ENCODE measurements around the gene USP16.

Gene USP16

DNA sequence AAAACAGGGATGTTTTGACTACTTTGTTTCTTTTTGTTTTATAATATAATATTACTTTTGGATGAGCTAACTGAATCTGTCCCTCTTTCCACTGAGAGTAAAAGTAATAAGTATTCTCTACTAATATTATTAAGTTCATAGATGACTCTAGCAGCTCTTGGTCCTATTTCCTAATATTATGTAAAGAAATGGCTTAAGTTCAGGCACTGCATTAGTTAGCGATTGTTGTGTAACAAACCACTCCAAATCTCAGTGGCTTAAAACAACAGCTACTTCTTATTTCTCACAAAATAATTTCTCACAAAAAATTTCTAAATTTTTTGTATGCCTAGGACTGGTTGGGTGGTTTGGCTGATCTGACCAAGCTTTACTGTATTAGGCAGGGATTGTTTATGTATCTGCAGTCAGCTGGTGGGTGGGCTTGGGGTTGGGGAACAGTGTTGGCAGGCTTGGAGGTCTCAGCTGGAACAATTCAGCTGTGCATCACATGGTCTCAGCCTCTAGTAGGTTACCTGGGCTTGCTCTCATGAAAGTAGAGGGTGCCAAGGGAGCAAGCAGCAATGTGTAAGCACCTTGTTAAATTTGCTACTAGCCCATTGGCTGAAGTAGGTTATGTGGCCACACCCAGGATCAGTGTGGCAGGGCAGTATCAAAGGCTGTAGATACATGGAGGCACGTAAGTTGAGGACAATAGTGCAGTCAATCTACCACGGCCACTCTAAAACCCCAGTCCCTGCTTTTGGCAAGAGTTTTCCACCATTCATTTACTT, 57.8 kb downstream of the USP16 start:
- H3K4me3 ChIP-seq (ENCODE audit: low read depth, low read length), result no peak overlapping the region

DNA sequence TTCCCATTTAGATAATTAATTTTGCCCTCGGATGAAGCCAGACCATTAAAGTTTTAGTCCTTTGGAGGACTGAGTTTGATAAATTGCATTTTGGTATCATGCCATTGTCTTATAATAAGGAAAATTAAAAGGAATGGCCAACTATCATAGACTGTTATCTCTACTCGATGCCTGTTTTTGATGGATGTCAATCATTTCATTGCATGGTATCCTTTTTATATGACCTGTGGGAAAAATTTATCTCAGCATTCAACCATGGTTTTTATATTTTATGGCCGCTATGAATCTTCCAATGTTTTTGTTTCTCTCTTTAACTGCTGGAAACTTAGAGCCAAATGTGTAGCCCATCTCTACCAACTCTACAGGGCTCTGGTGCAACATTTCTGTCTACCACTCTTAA, 58.8 kb downstream of the USP16 start:
- no peak overlapping the region for H3K4me3 ChIP-seq (ENCODE audit: low read depth, low read length)

DNA sequence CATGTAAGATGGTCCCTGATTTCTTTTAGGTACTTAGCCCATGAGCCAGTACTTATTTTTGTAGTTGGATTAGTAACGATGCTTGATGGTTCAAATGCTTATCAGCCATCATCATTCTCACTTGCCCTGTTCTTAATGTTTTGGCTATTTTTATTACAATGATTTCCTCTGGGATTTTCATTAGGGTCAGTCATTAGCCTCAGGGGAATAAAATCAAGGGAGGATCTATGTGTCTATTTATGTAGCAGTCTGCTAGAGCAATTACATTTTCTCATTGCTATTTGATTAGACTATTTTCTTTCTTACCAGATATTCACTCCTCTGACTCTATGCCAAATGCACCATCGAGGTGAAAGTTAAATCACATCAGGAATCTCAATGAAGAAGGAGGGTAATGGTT, 59.9 kb downstream of the USP16 start:
- H3K4me3 ChIP-seq (ENCODE audit: low read depth, low read length), result no peak overlapping the region

DNA sequence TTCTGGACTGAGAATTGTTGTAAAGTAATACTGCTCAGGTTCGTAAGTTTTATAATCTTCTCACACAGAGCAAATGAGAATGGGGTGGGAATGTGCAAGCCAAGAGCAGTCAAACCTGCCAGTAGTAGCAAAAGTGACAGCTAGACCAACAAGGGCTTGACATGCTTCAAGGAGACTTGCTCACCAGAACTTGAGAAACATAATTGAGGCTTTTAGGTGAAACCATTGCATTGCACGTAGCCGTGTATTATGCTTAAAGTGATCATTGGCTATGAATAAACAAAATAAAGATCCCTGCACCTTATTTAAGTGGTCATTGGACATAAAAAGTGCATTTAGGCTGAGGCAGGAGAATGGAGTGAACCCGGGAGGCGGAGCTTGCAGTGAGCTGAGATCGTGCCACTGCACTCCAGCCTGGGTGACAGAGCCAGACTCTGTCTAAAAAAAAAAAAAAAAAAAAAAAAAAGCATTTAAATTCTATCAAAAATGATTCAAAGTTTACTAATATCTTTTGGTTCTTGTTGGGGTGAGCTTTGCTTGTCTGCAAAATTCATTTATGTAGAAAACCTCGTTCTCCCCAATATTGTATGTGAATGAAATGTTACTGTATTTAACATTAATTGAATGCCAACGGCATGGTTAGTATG, 60.8 kb downstream of the USP16 start:
- H3K4me3 ChIP-seq (ENCODE audit: low read depth, low read length), result no peak overlapping the region

DNA sequence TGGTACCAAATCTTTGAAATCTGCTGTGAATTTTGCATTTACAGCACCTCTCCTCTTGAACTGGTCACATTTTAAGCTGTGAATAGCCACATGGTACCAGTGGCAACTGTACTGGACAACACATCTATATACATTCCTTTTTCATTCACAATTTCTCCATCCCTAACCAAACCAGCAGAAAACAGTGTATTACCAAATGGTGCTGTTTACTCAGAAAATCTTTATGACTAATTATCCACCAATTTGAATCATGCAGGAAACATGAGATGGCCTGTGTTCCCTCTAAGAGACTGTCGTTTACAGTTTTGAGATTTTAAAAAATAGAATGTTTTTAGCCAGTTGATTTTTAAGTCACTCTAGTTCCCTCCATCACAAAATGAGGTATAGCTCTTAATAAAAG, 66.6 kb downstream of the USP16 start:
- H3K4me3 ChIP-seq (ENCODE audit: low read depth, low read length), result no peak overlapping the region

DNA sequence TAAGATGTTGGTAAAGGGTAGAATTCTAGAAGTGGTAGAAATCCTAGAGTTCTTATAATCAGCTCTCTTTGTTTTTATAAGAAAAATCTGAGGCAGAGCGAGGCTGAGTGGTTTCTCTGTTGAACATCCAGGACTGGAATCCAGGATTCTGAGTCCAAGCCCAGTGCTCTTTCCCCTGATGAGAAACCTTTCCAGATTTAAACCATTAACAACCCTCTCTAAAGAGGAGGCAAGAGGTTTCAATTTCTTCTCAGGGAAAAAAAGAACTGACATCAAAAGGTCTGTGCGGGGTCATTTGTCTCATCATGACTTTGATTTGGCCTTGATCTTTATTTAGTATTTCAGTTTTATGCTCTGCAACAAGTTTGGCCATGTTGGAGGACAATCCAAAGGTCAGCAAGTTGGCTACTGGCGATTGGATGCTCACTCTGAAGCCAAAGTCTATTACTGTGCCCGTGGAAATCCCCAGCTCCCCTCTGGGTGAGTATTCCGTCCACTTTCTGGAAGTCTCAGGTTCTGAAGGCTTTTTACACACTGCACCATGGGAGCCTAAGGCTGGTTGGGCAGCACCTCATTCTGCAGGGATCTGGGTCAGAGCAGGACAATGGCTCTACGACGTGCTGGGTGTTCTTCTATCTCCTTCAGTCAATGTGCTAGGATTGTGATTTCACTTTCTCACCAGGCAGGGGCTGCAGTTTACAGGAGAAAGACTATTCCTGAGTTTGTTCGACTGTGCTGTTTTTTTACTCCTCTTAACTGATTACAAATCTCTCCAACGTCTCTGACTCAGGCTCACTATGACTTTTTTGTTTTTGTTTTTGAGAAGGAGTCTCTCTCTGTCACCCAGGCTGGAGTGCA, 67.9 kb downstream of the USP16 start:
- no peak overlapping the region for H3K4me3 ChIP-seq (ENCODE audit: low read depth, low read length)

DNA sequence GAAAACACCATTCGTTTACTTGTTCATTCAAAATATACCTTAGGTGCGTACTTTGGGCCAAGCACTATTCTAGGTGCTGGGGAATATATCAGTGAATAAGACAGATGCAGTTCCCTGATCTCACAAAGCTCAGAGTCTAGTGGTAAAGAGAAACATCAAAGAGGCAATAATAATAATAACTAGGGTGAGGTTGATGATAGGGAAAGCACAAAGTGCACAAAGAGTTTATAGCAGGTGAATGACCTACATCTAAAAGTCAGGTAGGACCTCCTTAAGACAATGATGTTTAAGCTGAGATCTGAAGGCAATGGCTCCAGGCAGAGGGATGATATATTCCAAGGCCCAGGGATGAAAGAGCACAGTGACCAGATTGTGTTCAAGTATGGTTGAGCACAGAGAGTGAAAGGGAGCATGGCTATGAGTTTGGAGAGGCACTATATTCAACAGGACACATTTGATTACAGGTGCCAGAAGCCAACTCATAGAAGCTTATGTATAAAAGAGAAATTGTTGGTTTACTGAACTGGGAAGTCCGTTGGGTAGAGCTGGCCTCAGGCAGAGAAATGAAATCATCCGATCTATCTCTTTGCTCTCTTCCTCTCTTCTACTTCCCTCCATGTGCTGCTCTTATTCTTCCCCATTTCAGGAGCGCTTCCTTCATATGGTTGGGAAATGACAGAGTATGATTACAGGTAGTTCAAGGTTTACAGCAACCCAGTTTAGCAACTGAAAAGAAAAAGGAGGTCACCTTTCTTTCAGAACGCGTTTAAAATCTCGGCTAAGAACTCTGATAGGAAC, 71.9 kb downstream of the USP16 start:
- no peak overlapping the region for H3K4me3 ChIP-seq (ENCODE audit: low read depth, low read length)

DNA sequence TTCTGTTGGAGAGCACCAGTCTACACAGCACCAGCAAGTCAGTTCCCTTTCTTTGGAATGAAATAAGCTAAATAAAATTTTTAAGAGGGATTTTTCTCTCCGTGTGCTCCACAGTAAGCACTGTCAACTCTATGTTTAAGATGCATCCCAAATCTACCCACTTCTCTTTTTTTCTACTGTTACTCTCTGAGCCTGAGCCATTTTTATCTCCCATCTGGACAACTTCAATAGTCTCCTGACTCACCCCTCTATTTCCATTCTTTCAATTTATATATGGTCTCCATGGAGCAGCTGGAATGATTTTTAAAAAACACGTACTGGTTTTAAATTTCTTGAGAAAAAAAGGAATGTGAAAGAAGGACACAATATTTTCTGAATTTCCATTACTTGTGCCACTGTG, 73.7 kb downstream of the USP16 start:
- H3K4me3 ChIP-seq (ENCODE audit: low read depth, low read length), result no peak overlapping the region

DNA sequence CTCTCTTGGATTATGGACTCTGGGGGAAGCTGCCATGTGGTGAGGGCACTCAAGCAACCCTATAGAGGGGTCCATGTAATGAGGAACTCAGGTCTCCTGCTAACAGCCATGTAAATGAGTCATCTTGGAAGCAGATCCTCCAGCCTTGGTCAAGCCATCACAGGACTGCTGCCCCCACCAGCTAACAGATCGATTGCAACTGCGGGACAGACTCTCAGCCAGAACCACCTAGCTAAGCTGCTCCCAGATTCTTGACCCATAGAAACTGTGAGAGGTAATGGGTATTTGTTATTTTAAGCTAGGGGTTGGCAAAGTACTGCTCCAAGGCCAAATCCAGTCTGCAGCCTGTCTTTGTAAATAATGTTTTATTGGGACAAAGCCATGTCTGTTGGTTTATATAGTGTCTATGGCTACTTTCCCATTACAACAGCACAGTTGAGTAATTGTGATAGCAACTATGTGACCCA, 78.4 kb downstream of the USP16 start:
- no peak overlapping the region for H3K4me3 ChIP-seq (ENCODE audit: low read depth, low read length)
